Mononuclear cell (primary cell): ENCODE data around the gene BMP6. TPM values are rescaled to one million over a fixed set of nuclear protein-coding genes. Genes with fewer than 3 reads are reported as not detected.

ENCODE experiments used
- H3K27me3 ChIP-seq: 2 replicates; pipeline ENCODE4 v1.6.0; 2011; ENCODE audit warnings: low read length, control low read depth; ENCODE audit not compliant: insufficient read depth
- H3K4me1 ChIP-seq: 2 replicates; pipeline ENCODE4 v1.5.1; 2011; ENCODE audit warnings: mild to moderate bottlenecking, low read length, control low read depth; ENCODE audit not compliant: insufficient read depth
- H3K4me3 ChIP-seq: 2 replicates; pipeline ENCODE4 v1.5.1; 2011; ENCODE audit warnings: mild to moderate bottlenecking, low read length, moderate library complexity
- H3K9me3 ChIP-seq: 2 replicates; pipeline ENCODE4 v1.5.1; 2011; ENCODE audit warnings: low read depth, mild to moderate bottlenecking, control low read depth, low read length
- total RNA-seq: library from RNA; depleted of rRNA; stranded (reverse); fragments of >200 nt; gene quantifications from one replicate; pipeline ENCODE4 v1.2.3, GENCODE V29; 2012

Gene BMP6
- total RNA-seq, 1 donor: 7.7 TPM

DNA sequence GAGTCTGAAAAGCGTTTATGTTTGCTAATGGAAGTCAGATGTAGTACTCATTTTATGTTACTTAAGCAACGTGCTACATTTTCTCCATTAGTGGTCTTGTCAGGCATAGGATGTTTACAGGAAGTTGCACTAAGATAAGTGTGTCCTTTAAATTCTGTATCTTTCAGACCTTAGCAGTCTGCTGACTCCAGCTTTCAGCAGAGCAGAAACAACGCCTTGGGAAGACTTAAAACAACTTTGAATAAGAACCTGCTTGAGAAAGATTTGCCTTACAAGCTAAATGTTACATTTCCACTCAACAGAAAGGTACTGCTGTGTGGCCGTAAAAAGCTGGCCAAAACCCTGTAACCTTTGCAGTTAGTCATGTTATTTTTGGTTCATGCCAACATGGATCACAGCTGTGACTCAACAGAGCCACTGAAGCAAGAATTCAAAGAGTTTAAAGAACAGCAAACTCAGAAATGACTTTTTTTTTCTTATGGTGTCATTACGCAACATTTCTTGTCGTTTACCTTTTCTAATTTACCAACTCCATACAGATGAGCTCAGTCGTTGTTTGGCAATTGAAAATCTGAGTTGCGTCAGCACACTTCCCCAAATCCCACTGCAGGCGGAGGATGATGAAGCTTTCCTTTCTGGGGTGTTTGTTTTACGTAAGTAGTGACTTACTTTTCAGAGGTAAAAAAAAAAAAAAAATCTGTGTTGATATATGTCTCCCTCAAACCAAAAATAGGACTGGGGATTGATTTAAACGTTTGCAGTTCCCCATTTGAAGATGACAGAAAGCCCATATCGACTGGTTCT lies 27.9 kb upstream of the BMP6 start:
- H3K4me3 ChIP-seq: no peak overlapping the region
- H3K27me3 ChIP-seq: no peaks in the 10 kb centered on the region
- H3K4me1 ChIP-seq: peaks cover 11% of the 10 kb centered on the region
- no peaks in the 10 kb centered on the region for H3K9me3 ChIP-seq

DNA sequence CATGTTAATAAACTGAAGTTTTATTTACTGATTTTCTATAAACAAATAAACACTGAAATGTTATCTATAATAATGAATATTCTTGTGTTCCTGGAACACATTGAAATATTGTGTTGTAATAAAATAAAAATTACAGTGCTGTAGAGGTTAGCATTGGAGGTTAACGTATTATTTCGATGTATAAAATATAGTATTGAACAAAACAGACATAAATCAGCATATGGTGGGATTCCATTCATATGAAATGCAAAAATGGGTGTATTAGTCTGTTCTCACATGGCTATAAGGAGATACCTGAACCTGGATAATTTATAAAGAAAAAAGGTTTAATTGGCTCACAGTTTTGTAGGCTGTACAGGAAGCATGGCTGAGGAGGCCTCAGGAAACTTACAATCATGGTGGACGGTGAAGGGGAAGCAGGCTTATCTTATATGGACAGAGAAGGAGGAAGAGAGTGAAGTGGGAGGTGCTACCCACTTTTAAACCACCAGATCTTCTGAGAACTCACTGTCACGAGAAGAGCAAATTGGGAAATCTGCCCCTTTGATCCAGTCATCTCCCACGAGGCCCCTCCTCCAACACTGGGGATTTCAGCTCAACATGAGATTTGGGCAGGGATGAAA lies 24.6 kb upstream of the BMP6 start:
- Histone ChIP-seq H3K4me1 (peaks cover 11% of the 10 kb centered on the region), H3K4me3 (no peak overlapping the region), H3K9me3 (no peaks in the 10 kb centered on the region), H3K27me3 (no peaks in the 10 kb centered on the region)

DNA sequence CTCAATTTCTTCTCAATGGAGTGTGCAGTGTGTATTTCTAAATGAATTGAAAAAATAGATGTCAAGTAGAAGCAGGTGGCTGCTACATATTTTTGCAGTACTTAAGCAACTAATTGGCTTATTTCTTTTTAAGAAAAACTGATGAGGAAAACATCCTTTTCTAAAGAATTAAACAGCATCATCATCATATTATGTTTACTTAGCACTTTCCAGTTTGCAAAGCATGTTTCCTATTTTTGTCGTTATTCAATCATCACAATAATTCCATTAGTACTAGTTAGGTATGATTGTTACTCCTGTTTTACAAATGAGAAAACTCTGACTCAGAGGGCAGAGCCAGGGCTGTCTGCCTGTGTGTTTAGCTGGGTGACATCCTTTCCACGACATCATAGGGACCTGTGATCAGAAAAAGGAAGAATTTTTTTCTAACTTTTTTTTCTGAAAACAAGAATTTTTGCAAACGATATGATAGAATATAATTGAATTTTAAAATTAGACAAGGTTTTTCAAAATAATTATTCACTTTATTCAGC lies 22.7 kb upstream of the BMP6 start:
- Histone ChIP-seq H3K4me3 (no peak overlapping the region), H3K4me1 (no peaks in the 10 kb centered on the region), H3K27me3 (no peaks in the 10 kb centered on the region), H3K9me3 (no peaks in the 10 kb centered on the region)

DNA sequence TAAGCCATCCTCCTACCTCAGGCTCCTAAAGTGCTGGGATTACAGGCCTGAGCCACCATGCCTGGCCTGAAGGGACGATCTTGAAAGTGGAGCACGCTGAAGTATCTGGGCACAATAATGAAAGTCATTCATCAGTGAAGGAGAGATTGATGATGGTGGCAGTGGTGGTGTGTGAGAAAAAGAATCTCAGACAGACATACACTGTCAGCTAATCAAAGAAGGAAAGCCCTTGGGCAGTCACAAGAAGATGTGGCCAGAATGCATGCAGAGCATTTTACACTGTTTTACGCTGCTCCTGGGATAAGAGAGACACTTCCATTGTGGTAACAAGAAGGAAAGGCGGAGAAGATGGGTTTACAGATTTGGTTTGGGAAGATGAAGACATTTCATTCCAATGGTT lies 20.4 kb upstream of the BMP6 start:
- no peaks in the 10 kb centered on the region for H3K4me1 ChIP-seq
- no peak overlapping the region for H3K4me3 ChIP-seq
- no peaks in the 10 kb centered on the region for H3K27me3 ChIP-seq
- H3K9me3 ChIP-seq: no peaks in the 10 kb centered on the region

DNA sequence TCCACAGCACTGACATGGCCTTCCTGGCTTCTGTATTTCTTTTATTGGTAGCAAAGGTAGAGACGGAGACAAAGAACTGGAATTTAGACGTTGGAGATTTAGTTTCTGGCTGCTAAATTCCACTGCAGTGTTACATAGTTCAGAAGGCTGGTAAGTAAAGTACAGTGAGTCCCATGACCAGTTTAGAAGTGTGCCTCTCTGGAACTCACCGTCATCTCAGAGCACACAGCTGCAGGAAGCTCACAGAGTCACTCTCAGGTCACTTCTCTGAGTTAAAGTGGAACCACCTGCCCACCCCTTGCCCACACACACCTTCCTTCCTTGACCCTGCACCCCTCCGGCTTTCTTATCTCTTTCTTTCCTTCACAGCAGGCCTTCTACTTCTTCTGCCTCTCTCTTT lies 19.6 kb upstream of the BMP6 start:
- H3K9me3 ChIP-seq: no peaks in the 10 kb centered on the region
- H3K27me3 ChIP-seq: no peaks in the 10 kb centered on the region

DNA sequence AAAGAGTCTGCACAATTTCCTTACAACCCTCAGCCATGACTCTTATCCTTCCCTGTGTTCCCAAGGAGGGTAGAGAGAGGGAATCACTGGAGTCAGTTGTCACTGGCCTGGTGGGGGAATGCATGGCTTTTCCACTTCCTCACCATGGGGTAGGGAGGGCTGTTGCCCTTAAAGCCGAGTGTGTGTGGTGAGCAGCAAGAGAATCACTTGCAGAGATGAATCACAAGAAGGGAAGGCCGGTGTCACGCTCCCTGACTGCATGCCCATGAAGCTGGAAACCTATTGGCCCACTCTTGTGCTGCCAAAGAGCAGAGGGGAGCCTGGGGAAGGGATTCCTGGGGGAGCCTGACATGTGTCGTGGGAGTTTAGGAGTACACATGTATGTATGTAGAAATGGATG lies 18.1 kb upstream of the BMP6 start:
- Histone ChIP-seq H3K4me1 (no peaks in the 10 kb centered on the region), H3K27me3 (no peaks in the 10 kb centered on the region), H3K9me3 (no peaks in the 10 kb centered on the region), H3K4me3 (no peak overlapping the region)

More for the DNA sequence above, 19.6 kb upstream of the BMP6 start:
- no peak overlapping the region for H3K4me3 ChIP-seq
- H3K4me1 ChIP-seq: no peaks in the 10 kb centered on the region

DNA sequence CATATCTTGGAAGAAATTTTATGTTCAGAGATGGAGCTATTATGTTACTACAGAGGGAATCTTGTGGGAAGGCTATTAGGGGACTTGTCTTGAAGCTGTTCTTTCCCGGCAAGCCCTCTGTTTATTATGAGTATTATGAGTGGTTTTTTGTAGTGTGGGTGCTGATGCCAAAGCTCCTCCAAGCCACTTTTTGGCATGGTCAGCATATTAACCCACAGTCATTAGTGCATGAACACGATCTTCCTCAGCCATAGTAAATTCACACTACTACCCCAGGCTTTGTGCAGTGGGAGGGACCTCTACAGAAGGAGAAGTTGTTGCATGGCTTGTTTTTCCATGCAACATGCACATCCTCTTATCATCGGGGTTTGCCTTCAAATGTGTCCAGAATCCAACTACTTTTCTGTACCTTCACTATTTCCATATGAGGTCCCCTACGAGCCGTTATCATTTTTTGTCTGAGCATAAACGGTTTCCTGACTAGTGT lies 6.5 kb upstream of the BMP6 start:
- Histone ChIP-seq H3K9me3 (peaks cover 11% of the 10 kb centered on the region), H3K4me1 (no peaks in the 10 kb centered on the region), H3K4me3 (no peak overlapping the region), H3K27me3 (peaks cover 23% of the 10 kb centered on the region)

DNA sequence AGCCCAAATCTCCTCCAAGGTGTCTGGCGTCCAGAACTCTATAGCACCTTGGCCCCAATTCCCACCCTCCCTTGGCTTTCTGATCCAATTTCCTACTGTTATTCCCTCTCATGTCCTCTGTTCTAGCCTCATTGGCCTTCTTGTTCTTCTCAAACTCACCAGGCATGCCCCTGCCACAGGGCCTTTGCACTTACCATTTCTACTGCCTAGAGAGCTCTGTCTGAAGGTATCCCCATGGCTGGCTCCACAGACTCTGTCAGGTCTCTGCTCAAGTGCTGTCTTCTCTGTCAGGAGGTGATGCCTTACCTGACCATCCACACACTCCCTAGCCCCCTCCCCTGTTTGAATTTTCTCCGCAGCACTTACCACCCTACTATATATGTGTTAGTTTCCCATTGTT lies 5.6 kb upstream of the BMP6 start:
- Histone ChIP-seq H3K4me3 (no peak overlapping the region), H3K4me1 (no peaks in the 10 kb centered on the region), H3K27me3 (peaks cover 32% of the 10 kb centered on the region), H3K9me3 (peaks cover 8% of the 10 kb centered on the region)

DNA sequence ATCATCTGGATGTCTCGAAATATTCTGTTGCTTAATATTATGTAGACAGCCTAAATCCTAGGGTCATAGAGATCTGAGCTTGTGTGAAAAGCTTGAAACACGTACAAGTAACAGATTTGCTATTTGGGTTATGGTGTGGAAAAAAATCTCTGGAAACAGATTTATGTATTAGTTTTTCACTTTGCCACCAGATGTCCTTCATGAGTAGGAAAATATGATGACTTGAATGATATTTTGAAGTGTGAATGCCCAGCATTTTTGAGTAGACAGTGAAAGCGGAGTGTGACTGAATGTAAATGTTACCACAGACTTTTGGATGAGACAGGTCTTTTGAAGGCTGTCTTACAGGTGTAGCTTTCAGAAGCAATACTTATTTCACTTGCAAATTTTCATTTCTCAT lies 4.2 kb upstream of the BMP6 start:
- peaks cover 39% of the 10 kb centered on the region for H3K27me3 ChIP-seq
- peaks cover 10% of the 10 kb centered on the region for H3K4me1 ChIP-seq
- no peak overlapping the region for H3K4me3 ChIP-seq
- peaks cover 3% of the 10 kb centered on the region for H3K9me3 ChIP-seq

DNA sequence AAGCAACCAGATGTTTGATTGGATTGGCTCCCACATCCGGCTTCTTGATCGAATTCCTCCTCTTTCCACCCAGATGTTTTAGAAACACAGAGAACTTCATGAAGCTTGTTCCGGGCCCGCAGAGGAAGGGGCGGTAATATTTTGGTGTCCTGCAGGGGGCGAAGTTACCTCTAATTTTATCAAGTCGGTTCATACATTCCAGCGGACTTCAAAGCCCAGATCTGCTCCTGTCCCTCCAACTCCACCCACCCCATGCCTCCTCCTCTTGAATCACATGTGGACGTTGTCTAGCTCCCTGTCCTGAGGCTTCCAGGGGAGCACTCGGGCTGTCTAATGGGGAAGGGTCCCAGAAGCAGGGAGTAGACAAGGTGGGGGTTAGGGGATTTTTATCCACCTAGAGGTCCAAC lies 2.9 kb upstream of the BMP6 start:
- Histone ChIP-seq H3K27me3 (peaks cover 48% of the 10 kb centered on the region), H3K4me1 (peaks cover 22% of the 10 kb centered on the region), H3K4me3 (no peak overlapping the region), H3K9me3 (no peaks in the 10 kb centered on the region)

DNA sequence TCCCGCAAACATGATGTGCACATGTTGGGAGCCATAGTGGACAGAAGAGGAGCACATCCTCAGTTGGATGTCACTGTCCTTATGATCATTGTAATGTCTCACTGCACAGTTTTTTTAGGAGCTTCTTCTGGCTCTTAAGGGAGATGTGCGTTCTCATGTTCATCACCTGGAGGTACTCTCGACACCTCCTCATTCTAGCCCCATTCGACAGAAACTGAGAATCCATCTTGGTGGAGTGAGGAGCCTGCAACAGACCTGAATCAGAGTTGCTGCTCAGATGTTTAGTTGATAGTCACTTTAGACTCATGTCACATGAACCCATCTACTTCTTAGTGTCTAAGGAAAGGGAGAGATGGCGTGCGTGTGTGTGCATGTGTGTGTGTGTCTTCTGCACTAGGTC lies 2.3 kb upstream of the BMP6 start:
- no peaks in the 10 kb centered on the region for H3K9me3 ChIP-seq
- no peak overlapping the region for H3K4me3 ChIP-seq
- peaks cover 53% of the 10 kb centered on the region for H3K27me3 ChIP-seq

DNA sequence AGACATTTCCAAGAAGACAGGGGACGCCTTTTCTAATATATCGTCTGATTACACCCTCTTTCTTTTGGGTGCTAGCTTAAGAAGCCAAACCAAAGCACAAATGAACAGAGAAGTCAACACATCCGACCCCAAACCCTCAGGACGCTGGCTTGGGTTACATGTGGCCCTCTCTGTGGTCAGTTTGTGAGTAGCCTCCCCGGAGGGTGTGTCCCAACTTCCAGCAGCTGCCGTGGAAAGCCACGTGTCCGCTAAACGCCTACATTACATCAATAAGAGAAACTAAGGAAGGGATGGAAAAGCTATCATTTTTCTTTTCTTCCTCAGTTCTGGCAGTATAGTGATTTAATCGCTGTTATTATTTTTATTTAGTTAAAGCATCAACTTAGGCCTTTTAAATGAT lies 487 bp upstream of the BMP6 start:
- peaks cover 70% of the 10 kb centered on the region for H3K27me3 ChIP-seq
- peak overlapping the region; percentile 33 for H3K4me3 ChIP-seq

More for the DNA sequence above, 2.3 kb upstream of the BMP6 start:
- H3K4me1 ChIP-seq: peaks cover 27% of the 10 kb centered on the region

DNA sequence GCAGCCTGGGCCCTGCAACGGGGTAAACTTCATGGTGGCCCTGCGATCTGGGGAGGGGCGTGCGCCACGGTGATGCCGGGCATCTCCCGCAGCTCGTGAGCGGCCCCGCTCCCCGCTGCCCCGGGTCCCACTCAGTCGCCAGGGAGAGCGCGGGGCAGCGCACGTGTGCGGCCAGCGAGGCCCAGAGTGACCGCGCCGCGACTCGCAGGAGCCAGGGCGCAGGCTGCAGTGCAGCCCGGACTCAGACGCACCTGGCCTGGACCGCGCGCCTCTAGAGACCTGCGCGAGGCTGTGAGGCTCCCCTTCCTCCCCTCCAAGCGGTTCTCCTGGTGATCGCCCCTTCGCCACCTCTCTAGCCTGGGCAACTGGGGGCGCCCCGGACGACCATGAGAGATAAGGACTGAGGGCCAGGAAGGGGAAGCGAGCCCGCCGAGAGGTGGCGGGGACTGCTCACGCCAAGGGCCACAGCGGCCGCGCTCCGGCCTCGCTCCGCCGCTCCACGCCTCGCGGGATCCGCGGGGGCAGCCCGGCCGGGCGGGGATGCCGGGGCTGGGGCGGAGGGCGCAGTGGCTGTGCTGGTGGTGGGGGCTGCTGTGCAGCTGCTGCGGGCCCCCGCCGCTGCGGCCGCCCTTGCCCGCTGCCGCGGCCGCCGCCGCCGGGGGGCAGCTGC lies 652 bp downstream of the BMP6 start:
- Histone ChIP-seq H3K27me3 (peaks cover 79% of the 10 kb centered on the region), H3K4me3 (peak overlapping the region; percentile 33), H3K4me1 (peaks cover 31% of the 10 kb centered on the region), H3K9me3 (no peaks in the 10 kb centered on the region)

More for the DNA sequence above, 487 bp upstream of the BMP6 start:
- H3K9me3 ChIP-seq: no peaks in the 10 kb centered on the region
- H3K4me1 ChIP-seq: peaks cover 31% of the 10 kb centered on the region

DNA sequence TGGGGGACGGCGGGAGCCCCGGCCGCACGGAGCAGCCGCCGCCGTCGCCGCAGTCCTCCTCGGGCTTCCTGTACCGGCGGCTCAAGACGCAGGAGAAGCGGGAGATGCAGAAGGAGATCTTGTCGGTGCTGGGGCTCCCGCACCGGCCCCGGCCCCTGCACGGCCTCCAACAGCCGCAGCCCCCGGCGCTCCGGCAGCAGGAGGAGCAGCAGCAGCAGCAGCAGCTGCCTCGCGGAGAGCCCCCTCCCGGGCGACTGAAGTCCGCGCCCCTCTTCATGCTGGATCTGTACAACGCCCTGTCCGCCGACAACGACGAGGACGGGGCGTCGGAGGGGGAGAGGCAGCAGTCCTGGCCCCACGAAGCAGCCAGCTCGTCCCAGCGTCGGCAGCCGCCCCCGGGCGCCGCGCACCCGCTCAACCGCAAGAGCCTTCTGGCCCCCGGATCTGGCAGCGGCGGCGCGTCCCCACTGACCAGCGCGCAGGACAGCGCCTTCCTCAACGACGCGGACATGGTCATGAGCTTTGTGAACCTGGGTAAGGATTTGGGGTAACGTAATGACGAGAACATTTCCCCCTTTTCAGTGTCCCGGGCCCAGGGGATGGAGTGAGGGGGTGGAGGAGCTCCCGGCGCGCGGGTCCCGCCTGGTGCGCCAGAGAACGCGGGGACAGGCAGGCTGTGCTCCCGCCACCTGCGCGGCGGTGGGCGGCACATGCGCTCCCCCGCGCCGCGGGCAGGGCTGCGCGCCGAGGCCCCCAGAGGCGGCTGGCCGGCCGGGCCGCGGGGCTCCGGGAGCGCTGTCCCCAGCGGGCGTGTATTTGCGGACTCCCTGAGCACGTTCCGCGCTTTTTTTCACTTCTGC lies 1.4 kb downstream of the BMP6 start:
- H3K4me3 ChIP-seq: no peak overlapping the region

More for the DNA sequence above, 1.4 kb downstream of the BMP6 start:
- peaks cover 80% of the 10 kb centered on the region for H3K27me3 ChIP-seq
- peaks cover 31% of the 10 kb centered on the region for H3K4me1 ChIP-seq
- no peaks in the 10 kb centered on the region for H3K9me3 ChIP-seq
